Fibroblast of pulmonary artery (primary cell): ENCODE results near the gene ZBTB47.

Source experiments
- DNase-seq: peaks from one replicate; pipeline ENCODE4 v3.0.0-alpha.2; 2010; ENCODE audit warnings: low read depth
- H3K4me3 ChIP-seq: replicated peaks from 2 replicates; pipeline ENCODE4 v1.5.1; 2011; ENCODE audit warnings: low read depth, mild to moderate bottlenecking, control low read depth, low read length, moderate library complexity
- TF ChIP-seq, protein P1 (sequence below): IDR thresholded peaks from 2 replicates; pipeline ENCODE4 v1.5.1; 2011; ENCODE audit warnings: mild to moderate bottlenecking, control low read depth, low read length, inconsistent platforms; ENCODE audit errors: missing control alignments

ZBTB47 gene

DNA sequence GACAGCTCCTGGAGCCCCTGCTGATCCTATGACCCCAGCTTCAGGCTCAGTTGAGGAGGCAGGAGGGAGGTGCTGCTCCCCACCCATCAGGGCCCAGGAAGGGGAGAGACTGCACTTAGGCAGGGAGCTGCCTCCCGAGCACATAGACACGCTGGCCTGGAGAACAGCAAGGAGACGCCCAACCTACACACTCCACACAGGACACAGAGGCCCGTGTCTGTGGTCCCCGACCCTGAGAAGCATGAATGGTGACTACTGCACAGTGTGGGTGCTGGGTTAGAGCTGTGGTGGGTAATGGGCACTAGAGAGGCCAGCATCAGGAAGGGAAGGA is 50.2 kb downstream of the ZBTB47 start:
- no peak for DNase-seq
- TF ChIP-seq, protein P1, sequence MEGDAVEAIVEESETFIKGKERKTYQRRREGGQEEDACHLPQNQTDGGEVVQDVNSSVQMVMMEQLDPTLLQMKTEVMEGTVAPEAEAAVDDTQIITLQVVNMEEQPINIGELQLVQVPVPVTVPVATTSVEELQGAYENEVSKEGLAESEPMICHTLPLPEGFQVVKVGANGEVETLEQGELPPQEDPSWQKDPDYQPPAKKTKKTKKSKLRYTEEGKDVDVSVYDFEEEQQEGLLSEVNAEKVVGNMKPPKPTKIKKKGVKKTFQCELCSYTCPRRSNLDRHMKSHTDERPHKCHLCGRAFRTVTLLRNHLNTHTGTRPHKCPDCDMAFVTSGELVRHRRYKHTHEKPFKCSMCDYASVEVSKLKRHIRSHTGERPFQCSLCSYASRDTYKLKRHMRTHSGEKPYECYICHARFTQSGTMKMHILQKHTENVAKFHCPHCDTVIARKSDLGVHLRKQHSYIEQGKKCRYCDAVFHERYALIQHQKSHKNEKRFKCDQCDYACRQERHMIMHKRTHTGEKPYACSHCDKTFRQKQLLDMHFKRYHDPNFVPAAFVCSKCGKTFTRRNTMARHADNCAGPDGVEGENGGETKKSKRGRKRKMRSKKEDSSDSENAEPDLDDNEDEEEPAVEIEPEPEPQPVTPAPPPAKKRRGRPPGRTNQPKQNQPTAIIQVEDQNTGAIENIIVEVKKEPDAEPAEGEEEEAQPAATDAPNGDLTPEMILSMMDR, result no peak
- H3K4me3 ChIP-seq, result no peak overlapping the region

DNA sequence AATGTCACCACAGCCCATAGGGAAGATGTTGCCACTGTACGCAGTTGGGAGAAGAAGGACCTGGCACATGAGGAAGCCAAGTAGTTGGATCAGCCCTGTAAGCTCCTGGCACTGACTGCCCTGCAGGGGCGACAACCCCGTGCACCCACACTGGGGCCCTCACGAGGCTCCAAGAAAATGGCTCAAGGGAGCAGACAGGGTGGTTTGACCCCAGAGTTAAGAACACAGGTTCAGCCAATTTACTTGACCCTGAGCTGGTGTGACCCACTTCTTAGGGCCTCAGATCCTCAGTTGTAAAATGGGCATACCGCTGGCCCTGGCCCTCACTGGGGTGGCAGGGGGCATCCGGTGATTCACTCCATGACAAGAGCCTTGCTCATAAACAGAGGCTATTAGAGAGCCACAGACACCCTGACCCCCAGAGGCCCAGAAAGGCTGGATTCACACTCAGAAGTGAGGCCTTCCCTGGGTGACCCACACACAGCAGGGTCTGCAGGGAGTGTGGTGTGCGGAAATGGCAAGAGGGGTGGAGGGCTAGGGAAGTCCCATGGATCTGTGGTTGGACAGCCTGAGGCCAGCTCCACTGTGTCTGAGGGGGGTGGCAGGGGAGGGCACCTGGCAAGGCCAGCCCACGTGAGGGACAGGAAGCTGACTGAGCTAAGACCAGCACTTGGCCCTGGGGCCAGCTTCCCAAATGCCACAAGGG is 50.8 kb downstream of the ZBTB47 start:
- no peak overlapping the region for H3K4me3 ChIP-seq
- DNase-seq, result no peak
- TF ChIP-seq, protein P1, result no peak

DNA sequence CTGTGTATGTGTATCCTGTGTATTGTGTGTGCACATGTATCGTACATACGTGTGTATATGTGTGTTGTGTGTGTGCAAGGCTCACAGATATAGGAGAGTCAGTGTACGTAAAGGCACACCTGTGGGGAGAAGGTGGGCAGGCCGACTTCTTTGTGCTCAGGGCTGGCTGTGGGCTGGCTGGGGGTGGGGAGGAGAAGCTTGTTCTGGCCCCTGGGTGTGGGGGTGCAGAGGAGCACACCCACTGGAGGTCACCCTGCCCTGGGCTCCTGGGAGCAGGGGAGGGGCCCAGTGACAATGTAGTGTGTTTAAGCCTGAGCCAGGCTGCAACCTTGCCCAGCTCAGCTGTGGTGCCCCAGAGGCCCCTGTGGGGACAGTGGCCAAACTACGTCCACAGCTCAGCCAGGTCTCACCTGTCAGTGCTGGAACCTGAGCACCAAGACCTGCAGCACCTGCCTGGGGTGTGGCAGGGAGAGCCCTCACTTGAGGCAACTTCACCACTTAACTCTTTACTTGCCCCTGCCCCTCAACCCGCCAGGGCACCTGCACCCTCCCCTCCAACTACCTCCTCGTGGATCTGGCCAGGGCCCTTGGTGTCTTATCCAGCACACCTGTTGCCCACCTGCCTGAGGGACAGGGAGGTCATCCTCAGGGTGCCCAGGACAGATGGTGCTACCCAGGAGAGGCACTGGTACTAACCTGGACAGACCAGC is 51.7 kb downstream of the ZBTB47 start:
- TF ChIP-seq, protein P1, result no peak
- H3K4me3 ChIP-seq, result no peak overlapping the region
- DNase-seq, result no peak

DNA sequence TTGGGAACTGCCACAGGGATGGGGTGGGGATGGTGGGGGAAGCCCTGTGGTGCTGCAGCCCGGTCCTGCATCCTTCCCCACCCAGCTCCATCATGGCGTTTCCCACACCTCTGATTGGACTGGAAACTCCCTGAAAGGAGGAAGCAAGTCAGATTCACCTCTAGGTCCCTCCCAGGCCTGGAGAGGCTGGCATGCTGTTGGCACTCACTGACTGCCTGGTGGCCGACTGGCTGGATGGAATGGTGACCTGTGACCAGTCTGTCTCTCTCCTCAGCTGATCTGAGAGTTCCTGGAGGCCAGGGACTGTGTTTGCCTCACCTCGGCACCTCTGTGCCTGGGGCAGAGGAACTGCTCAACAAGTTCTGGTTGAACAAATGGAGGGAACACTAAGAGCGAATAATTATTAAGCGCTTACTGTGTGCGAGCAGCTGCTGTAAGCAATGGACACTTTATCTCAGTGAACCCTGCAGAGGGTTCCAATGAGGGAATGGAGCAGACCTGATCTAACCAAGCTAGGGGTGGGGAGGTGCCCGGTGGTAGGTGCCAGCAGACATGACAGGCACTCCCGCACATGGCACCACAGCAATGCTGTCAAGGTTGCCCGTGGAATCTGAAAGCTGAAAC is 52.6 kb downstream of the ZBTB47 start:
- no peak for DNase-seq
- TF ChIP-seq, protein P1, result no peak
- no peak overlapping the region for H3K4me3 ChIP-seq

DNA sequence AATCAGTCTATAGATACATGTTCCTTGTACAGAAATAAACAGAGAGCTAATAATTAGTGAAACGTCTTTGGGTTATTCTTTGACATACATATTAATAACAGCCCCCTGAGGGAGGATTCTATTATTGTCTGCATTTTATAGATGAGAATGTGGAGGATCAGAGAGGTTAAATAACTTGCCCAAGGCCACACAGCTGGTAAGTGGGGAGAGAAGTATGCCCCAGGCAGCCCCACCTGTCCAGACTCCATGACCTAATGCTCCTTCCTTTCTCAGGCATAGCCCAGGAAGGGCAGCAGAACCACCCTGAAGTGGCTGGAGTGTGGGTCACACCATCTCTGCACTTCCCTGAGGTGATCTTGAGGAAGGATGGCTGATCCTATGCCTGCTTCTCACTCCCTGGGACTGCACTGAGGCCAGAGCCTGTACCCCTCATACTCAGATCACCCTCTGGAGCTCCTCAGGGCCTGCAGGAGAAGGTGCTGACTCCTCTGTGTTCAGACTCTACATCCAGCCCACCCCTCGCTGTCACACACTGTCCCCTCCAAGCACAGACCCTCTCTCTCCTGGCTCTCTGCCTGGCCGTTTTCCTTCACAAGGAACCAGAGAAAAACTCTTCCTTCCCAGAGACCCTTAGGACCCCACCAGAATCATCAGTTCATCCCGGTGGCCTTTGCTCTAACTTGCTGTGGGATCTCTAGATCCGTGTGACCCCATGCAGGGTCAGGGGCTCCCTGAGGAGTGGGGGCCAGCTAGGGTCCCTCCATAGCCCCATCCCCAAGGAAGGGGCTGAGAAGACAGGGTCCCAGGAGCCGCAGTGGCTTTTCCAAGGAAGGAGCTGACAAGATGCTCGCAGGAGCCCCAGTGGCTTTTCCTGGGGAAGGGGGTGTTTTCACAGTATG is 53.5 kb downstream of the ZBTB47 start:
- H3K4me3 ChIP-seq, result no peak overlapping the region
- DNase-seq, result no peak
- TF ChIP-seq, protein P1, result no peak

DNA sequence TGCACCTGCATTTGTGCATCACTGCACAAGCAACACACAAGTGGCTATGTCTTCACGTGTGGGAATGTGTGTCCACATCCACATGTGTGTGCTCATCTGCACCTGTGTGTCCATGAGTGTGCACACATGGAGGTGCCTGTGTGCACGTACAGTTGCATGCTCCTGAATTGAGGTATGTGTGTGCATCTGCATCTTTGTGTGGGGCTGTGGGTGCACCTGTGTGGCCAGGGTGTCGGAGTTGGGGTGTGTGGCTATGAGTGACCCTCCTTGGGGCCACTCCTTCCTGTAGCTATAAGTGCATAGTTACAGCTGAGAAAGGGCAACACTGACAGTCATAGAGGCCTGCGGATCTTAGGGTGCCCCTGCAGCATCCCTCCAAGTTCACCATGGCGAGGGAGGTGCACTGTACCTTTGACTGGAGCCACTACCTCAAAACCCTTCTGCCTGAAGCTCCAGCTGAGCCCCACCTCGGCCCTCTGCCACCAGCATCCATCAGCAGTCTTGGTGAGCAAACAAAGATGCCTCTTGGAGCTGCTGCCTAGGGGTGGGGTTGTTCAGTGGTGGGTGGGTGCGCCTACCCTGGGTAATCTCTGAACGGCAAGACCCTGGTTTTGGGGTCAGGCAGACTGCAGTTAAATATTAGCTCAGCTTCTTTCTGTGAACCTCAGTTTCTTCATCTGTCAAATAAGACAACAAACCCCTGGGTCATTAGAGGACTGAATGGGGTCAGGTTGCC is 54.3 kb downstream of the ZBTB47 start:
- DNase-seq, result no peak
- TF ChIP-seq, protein P1, result no peak
- no peak overlapping the region for H3K4me3 ChIP-seq
